ENCODE results near the gene HIP1R.

Gene HIP1R

DNA sequence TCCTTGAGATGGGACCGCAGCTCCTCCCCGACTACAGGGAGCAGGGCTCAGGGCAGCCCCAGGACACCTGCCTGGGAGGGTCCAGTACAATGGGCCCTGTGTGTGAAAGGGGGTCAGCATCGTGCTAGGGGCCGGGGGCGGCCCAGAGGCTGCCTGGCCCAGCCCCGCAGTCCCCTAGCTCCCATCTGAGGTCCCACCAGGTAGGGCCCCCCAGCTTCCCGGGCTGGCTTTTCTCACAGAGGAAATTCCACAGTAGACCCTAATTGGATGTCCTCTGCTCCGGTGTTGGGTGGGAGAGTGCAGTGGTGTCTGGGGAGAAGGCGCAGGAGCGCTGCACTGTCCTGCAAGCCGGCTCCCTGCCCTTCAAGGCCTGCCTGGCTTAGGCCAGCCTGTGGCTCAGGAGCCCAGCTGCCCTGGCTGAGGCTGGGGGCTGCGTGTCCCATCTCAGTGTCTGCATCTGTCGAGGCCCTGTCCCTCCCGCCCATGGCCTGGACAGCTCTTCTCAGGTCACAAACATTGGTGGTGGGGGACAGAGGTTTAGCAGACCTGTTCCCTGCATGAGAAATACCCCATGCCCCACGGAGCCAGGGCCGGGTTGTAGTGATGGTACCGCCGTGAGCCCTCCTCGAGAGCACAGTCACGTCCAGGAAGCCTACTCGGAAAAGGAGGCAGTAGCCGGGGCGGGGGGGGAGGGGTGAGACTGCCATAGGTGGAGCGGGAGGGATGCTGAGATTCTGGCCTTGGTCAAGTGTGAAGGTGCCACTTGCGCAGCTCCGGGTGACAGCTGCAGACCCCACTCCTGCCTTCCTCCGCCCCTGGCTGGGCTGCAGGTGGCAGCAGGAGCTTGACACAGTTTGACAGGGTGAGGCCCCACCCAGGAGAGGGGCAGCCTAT, 11.6 kb downstream of the HIP1R start:
- DNase-seq (ENCODE audit: low read depth, low spot score): no peak

DNA sequence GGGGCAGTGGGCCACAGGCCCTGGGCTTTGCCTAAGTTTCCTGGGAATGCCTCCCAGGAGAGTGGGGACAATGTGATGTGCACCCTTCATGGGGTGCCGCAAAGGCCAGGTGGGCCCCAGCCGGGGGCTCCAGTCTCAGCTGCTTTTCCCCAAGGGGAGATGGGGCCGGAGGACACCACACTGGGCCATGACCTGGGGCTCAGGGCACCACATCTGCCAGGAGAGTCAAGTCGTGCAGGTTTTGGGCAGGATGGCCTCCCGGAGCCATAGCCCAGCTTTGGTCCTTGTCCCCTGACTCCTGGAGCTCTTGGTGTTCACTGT, 12.2 kb downstream of the HIP1R start:
- DNase-seq (ENCODE audit: low read depth, low spot score): no peak

DNA sequence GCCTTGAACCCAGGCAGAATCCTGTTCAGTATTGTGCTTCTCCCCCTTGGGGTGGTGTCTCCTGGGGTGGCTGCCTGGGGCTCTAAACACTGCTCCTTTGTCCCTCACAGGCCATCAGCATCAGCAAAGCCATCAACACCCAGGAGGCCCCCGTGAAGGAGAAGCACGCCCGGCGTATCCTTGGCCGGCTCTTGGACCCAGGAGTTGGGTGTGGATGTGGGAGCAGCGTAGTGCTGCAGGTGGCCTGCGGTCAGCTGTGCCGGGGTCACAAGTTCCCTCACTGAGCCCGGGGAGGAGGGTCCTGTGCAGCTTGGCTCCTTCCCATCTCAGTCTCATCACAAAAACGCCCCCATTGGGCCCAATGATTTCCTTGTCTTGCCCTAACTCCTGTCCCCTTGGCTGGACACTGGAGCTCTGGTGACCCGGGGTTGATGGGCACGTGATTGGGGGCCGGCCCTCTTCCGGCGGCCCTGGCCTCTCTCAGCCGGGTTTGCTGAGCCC, 12.7 kb downstream of the HIP1R start:
- no peak for DNase-seq (ENCODE audit: low read depth, low spot score)

GRCh38 chr12:122848471-122849351, 13.5 kb downstream of the HIP1R start:
- DNase-seq (ENCODE audit: low read depth, low spot score): no peak

- DNase-seq (ENCODE audit: low read depth, low spot score): no peak
These were observed 14.2 kb downstream of the HIP1R start for GRCh38 chr12:122849352-122850047.

GRCh38 chr12:122850048-122850445, 14.8 kb downstream of the HIP1R start:
- no peak for DNase-seq (ENCODE audit: low read depth, low spot score)

DNA sequence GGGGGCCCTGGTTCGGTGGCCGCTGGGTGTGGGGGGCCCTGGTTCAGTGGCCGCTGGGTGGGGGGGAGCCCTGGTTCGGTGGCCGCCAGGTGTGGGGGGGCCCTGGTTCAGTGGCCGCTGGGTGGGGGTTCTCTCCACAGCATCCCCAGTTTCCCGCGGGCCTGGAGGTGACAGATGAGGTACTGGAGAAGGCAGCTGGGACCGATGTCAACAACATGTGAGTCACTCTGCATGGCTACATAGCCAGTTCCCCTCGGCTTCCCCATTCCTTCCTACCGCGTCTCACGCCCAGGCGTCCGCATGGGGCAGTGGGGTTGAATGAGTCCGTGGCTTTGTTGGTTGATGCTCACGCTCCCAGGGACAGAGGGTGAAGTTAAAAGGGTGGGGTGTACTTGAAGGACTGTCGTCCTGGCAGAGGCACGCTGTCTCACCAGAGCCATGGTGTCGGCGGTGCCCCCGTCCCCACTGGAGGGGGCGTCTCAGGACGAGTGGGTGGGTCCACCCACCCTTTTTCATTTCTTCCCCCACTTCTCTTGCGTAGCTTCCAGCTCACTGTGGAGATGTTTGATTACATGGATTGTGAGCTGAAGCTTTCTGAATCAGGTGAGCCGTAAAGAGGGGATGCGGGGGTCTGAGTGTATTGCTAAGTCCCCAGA, 15.6 kb downstream of the HIP1R start:
- no peak for DNase-seq (ENCODE audit: low read depth, low spot score)

GRCh38 chr12:122851820-122852219, 16.6 kb downstream of the HIP1R start:
- no peak for DNase-seq (ENCODE audit: low read depth, low spot score)

DNA sequence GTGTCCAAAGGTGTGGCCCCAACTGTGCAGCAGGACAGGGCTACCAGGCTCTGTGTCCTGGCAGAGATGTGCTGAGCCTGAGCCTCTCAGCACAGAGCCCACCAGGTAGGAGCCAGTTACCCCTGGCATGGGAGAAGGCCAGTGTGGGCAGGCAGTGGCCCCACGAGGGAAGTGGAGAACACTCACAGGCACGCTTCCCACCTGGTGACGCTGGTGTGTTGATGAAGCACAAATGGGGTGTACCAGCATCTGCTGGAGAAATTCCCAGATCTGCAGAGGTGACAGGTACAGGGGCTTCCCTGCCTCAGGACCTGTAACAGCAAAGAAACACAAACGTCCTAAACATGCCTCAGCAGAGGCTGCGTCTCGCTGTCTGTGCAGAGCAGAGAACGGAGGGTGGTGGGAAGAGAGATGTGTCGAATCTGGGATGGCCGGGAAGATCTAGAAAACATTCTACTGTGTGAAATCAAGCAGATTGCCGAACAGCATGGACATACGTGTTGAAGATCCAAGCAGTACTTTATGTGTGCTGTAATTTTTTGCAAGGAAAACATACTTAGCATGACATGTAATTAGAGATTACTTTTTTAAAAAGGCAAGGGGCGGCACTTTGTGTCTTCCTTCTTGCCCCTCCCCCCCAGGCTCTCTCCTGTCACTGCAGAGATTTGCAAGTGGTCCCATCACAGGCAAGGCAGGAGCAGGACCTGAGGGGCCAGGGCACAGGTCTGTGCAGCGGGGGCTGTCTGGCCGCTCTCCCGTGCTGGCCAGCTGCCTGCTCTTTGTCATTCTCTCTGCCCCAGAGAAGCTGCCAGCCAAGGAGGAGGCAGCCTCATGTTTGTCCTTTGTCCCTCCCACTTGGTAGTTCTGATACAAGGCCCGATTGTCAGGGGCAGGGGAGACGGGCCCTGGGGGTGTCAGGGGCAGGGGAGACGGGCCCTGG, 17.3 kb downstream of the HIP1R start:
- DNase-seq (ENCODE audit: low read depth, low spot score): no peak

GRCh38 chr12:122853582-122854245, 18.5 kb downstream of the HIP1R start:
- no peak for DNase-seq (ENCODE audit: low read depth, low spot score)

- no peak for DNase-seq (ENCODE audit: low read depth, low spot score)
These were observed 19.3 kb downstream of the HIP1R start for GRCh38 chr12:122854554-122854953.

DNA sequence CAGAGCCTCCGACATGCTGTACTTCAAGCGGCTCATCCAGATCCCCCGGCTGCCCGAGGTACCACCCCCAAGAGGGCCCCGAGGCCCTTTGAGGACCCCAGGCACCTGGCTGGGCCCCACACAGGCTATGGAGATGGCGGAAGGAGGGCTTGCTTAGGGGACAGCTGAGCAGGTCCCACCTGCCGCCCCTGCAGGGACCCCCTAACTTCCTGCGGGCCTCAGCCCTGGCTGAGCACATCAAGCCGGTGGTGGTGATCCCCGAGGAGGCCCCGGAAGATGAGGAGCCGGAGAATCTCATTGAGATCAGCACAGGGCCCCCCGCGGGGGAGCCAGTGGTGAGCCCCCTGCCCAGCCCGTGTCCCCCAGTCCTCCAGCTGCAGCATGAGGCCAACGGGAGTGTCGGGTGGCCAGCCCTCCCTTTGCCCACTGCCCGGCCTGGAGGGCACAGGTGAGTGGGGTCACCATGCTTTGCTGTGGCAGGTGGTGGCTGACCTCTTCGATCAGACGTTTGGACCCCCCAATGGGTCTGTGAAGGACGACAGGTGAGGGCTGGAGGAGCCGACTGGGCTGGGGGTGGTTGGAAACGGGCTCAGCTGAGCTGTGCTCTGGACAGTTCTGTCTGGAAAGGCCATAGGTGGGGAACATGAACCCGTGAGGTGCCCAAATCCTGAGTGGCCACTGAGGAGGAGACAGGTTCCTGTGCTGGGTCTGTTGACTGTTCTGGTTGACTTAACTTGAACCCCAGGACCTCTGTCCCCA, 20.0 kb downstream of the HIP1R start:
- no peak for DNase-seq (ENCODE audit: low read depth, low spot score)

- no peak for DNase-seq (ENCODE audit: low read depth, low spot score)
These were observed 20.9 kb downstream of the HIP1R start for GRCh38 chr12:122855928-122856831.

- no peak for DNase-seq (ENCODE audit: low read depth, low spot score)
These were observed 21.9 kb downstream of the HIP1R start for GRCh38 chr12:122856999-122857671.

- DNase-seq (ENCODE audit: low read depth, low spot score): no peak
These were observed 22.9 kb downstream of the HIP1R start for GRCh38 chr12:122858171-122858570.

DNA sequence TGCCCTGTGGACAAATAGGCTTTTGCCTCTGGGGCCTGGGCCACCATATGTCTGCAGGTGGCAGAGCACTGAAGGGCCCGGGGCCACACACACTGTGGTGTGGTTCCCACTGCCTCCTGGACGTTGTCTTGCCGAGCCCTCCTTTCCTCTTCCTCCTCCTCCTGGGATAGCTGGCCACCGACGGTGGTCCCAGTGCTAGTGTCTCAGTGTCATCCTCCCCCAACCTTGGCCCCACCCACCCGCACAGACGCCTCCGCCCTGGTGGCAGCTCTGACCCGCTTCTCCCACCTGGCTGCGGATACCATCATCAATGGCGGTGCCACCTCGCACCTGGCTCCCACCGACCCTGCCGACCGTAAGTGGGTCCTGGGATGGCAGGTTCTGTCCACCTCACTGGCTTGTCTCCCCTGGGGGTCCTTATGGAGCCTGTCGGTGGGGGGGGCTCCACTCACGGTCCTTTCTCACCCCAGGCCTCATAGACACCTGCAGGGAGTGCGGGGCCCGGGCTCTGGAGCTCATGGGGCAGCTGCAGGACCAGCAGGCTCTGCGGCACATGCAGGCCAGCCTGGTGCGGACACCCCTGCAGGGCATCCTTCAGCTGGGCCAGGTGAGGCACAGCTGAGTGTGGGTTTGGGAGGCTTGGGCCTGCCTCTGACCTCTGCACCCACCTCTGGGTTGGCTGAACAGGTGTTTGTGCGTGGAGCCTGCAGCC, 23.5 kb downstream of the HIP1R start:
- no peak for DNase-seq (ENCODE audit: low read depth, low spot score)
